ENCODE results near the gene CNTNAP3.
"Not testable (repeated sequence)": the region's sequence is repeated elsewhere in the genome, so short reads cannot be mapped to it uniquely, and the experiment has no call there.

DNA sequence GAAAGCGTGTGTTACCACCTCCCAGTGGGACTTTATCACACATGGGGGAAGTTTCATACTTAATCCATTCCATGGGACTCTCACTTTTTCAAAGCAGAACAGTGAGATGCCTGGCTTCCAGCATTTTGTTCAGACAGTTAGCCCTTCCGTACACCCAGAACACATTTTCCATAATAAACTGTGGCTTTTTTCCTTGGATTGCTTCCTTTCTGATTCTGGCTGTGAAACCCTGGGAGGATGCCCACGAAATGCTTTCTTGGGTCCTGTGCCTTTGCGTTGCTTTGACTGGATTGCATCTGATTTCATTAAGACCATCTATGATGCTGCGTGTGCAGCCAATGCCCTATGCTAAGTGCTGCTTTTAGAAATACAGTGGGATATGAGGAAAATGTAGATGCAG is 259.1 kb downstream of the CNTNAP3 start:
- TF ChIP-seq, protein P1, sequence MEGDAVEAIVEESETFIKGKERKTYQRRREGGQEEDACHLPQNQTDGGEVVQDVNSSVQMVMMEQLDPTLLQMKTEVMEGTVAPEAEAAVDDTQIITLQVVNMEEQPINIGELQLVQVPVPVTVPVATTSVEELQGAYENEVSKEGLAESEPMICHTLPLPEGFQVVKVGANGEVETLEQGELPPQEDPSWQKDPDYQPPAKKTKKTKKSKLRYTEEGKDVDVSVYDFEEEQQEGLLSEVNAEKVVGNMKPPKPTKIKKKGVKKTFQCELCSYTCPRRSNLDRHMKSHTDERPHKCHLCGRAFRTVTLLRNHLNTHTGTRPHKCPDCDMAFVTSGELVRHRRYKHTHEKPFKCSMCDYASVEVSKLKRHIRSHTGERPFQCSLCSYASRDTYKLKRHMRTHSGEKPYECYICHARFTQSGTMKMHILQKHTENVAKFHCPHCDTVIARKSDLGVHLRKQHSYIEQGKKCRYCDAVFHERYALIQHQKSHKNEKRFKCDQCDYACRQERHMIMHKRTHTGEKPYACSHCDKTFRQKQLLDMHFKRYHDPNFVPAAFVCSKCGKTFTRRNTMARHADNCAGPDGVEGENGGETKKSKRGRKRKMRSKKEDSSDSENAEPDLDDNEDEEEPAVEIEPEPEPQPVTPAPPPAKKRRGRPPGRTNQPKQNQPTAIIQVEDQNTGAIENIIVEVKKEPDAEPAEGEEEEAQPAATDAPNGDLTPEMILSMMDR (IDR thresholded peaks at IDR 0.05) = not testable (repeated sequence)
- not testable (repeated sequence) for TF ChIP-seq RFX5 (IDR thresholded peaks at IDR 0.05); POLR2A (IDR thresholded peaks at IDR 0.05; ENCODE audit: low read length); RNF2 (IDR thresholded peaks at IDR 0.05; ENCODE audit: borderline replicate concordance, low read depth); RAD21 (conservative IDR thresholded peaks at IDR 0.05 in 1 of 2, IDR thresholded peaks at IDR 0.05 in 1 of 2); SREBF2 (IDR thresholded peaks at IDR 0.05); CHD2 (IDR thresholded peaks at IDR 0.05; ENCODE audit: low read length, partially characterized antibody); CBX8 (IDR thresholded peaks at IDR 0.05); KDM1A (IDR thresholded peaks at IDR 0.05; ENCODE audit: low read depth); EHMT2 (IDR thresholded peaks at IDR 0.05; ENCODE audit: low read depth); POLR2AphosphoS2 (conservative IDR thresholded peaks at IDR 0.05; ENCODE audit: low read length); EP300 (IDR thresholded peaks at IDR 0.05); RCOR1 (IDR thresholded peaks at IDR 0.05; ENCODE audit: low read depth, low read length)
- TF ChIP-seq, protein P2, sequence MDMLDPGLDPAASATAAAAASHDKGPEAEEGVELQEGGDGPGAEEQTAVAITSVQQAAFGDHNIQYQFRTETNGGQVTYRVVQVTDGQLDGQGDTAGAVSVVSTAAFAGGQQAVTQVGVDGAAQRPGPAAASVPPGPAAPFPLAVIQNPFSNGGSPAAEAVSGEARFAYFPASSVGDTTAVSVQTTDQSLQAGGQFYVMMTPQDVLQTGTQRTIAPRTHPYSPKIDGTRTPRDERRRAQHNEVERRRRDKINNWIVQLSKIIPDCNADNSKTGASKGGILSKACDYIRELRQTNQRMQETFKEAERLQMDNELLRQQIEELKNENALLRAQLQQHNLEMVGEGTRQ (IDR thresholded peaks at IDR 0.05) = not testable (repeated sequence)

Data from A549 (cell line).